T1000 (cell line): Measurements from ENCODE around the gene KCNQ1.

Source experiments
- DNase-seq: peaks from one replicate; lab custom pipeline; 2025; ENCODE audit warnings: mixed read lengths; lab: John Stamatoyannopoulos, UW

The KCNQ1 gene

GRCh38 chr11:2649848-2650247 lies 205.0 kb downstream of the KCNQ1 start:
- DNase-seq = no peak

GRCh38 chr11:2650343-2650867 lies 205.6 kb downstream of the KCNQ1 start:
- no peak for DNase-seq

- no peak for DNase-seq
These were observed 206.3 kb downstream of the KCNQ1 start for GRCh38 chr11:2651054-2651617.

- no peak for DNase-seq
These were observed 207.0 kb downstream of the KCNQ1 start for GRCh38 chr11:2651826-2652271.

- DNase-seq = no peak
These were observed 207.8 kb downstream of the KCNQ1 start for GRCh38 chr11:2652333-2653197.

GRCh38 chr11:2653198-2653551 lies 208.4 kb downstream of the KCNQ1 start:
- DNase-seq = no peak

- DNase-seq = no peak
These were observed 209.3 kb downstream of the KCNQ1 start for GRCh38 chr11:2653930-2654739.

GRCh38 chr11:2655016-2655719 lies 210.4 kb downstream of the KCNQ1 start:
- DNase-seq = no peak

- no peak for DNase-seq
These were observed 211.2 kb downstream of the KCNQ1 start for GRCh38 chr11:2655834-2656622.

GRCh38 chr11:2656859-2657258 lies 212.1 kb downstream of the KCNQ1 start:
- DNase-seq = no peak

GRCh38 chr11:2657697-2658284 lies 213.0 kb downstream of the KCNQ1 start:
- DNase-seq = no peak

GRCh38 chr11:2660357-2660939 lies 215.6 kb downstream of the KCNQ1 start:
- no peak for DNase-seq

GRCh38 chr11:2661173-2662023 lies 216.6 kb downstream of the KCNQ1 start:
- DNase-seq = no peak

GRCh38 chr11:2662024-2662312 lies 217.2 kb downstream of the KCNQ1 start:
- DNase-seq = no peak

- no peak for DNase-seq
These were observed 217.9 kb downstream of the KCNQ1 start for GRCh38 chr11:2662430-2663299.

GRCh38 chr11:2663506-2663905 lies 218.7 kb downstream of the KCNQ1 start:
- no peak for DNase-seq

- no peak for DNase-seq
These were observed 219.1 kb downstream of the KCNQ1 start for GRCh38 chr11:2663915-2664314.

- DNase-seq = no peak
These were observed 219.6 kb downstream of the KCNQ1 start for GRCh38 chr11:2664376-2664775.
